Measurements from ENCODE around the gene HAO1.

GRCh38 chr20:7891705-7892104 lies 48.6 kb downstream of the HAO1 start:
- TF ChIP-seq POLR2AphosphoS5 (IDR thresholded peaks at IDR 0.05; ENCODE audit: borderline replicate concordance, low read depth, low read length) (no peak), EZH2 (IDR thresholded peaks at IDR 0.05) (no peak), FOXP2 (optimal IDR thresholded peaks at IDR 0.05; ENCODE audit: control extremely low read depth, extremely low read length, insufficient read depth) (no peak)
